GM12874 (cell line): ENCODE measurements around the gene MRPS10.

ENCODE experiments used
- CTCF ChIP-seq: IDR thresholded peaks from 2 replicates; pipeline ENCODE4 v1.5.1; 2011; ENCODE audit warnings: low read depth, mild to moderate bottlenecking, control low read depth, low read length, moderate library complexity; ENCODE audit not compliant: insufficient read depth

The MRPS10 gene

DNA sequence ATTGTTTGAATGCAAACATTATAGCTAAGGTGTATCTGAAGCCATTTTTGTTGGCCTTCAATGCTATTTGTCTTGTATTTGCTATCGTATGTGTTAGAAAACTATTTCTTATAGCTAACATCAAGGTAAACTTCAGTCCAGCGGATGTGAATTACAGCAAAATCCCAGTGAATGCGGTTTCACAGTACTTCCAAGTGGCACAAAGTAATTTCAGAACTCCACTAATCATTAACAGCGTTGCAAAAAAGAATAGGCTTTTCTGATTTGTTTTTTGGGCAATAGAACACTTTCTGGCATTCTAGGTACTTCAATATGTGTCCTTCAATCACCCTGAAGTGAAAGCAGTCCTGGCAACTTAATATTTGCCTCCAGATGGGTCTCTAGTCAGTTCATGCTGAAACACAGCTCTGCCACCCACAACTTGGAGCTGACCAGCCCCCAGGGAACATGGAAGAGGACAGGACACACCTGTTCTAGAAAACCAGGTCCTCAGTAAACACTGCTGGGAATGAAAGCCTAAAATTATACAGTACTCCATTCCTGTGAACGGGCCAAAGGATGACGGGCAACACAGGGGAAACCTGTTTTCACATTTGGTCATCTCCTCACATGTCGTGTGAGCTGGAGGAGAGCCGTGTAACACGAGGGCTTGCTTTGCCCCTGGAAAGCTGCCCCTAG is 9.7 kb upstream of the MRPS10 start:
- no peak for TF ChIP-seq CTCF

DNA sequence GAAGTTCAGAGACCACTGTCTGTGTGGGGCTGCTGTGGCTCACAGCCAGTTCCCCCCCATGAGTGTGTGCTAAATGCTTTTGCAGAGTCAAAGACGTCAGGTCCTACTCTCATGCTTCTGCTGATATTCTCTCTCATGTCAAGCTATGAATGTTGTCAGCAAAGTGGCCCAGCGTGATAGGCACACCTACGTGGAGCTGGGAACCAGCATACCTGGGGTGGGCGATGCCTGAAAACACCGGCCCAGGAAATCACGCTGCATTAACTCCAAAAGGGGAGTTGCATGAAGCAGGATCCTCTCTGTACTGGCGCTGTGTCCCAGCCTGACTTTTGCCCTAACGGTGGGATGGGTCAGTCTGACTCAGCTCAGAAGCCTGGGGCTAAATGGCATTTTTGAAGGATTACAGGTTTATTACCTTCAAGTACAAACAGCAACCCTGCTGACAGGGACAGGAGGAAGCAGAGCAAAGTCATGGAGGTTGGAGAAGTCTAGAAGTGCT is 9.0 kb upstream of the MRPS10 start:
- TF ChIP-seq CTCF, result no peak

DNA sequence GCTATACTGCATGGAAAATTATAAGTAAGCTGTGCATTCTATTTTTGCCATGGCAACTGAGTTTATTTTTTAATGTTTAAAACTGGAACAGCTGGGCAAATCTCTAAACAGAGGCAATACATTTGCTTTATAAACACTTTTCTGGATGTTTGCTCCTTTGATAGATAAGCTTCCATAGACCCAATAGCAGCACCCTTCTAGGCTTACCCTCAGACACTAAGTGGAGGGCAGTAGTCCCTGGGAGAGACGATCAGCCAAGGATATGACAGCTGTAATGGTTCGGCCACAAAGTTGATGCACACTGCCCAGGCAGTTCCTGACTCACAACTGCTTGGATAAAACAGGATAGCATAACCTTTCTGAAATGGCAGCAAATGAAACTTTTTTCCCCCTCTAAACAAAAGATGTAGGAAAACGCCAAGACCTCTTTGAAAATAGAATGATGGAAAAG is 8.5 kb upstream of the MRPS10 start:
- TF ChIP-seq CTCF, result no peak

DNA sequence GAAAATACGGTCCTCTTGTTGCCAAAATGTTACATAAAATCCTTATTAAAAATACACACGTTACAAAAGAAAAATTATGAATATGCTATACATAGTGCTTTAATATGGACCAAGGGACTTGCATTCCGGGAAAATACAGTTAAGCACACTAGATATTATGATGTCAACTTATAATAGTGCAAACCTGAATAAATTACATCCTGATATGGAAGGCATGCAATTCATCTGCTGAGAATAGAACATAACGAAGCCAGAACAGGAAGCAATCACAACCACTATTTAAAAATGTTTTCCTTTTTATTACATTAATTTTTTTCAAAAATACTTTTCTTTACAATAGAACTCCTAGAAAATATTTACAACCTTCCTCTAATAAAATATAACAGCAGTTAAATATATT is 7.8 kb upstream of the MRPS10 start:
- no peak for TF ChIP-seq CTCF

DNA sequence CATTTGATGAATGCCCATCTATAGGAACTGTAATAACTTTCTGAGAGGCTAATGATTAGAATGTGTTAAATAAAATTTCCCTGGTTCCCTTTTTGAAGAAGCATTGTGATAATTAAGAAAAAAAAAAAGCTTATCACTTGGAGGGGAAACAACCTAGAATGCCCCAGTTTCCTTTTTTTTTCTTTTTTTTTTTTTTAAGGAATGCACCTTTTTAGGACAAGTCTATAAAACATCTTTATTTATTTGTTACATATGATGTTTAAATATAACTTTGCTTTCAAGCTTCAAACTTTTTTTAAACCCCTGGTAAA is 7.3 kb upstream of the MRPS10 start:
- no peak for TF ChIP-seq CTCF

DNA sequence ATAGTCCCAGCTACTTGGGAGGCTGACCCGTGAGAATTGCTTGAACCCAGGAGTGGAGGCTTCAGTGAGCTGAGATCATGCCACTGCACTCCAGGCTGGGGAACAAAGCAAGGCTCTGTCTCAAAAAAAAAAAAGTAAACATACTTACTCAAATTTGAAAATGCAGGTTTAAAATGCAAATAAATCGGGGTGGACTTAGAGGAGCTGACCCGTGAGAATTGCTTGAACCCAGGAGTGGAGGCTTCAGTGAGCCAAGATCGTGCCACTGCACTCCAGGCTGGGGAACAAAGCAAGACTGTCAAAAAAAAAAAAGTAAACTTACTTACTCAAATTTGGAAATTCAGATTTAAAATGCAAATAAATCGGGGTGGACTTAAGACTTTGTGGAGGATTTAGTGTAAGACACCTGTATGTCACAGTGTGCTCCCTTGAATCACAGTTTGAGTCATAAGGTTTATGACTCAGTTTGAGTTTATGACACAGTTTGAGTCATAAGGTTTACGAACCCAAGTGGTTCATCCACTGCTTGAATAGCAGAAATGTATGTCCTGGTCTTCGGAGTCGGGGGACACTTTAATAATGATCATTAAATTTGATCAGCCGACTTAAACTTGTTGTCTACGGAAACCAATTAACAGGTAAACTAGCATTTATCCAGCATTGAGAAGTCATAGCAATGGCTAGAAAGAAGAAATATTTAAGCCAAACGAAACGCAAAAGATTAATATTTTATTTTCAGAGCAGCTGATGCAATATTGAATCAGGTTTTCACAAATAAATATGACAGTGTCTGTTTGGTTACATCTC is 6.8 kb upstream of the MRPS10 start:
- TF ChIP-seq CTCF, result no peak

GRCh38 chr6:42222448-42222847 is 4.8 kb upstream of the MRPS10 start:
- no peak for TF ChIP-seq CTCF
